Measurements from ENCODE around the gene CCR1. TPM values are rescaled to one million over a fixed set of nuclear protein-coding genes. Genes with fewer than 3 reads are reported as not detected.

CCR1 gene
- 1 to 10 TPM; 4.9 to 9.3 (median 7.7) TPM for polyA plus RNA-seq (ENCODE audit: insufficient read depth in 1 of 5, insufficient read length in 5 of 5, low replicate concordance in 1 of 5)
- long read RNA-seq, donor 1, partial matches to known transcripts = 0 of 3 reads
- long read RNA-seq, donor 1, other reads (novel, unspliced or antisense) = 0 of 3 reads
- long read RNA-seq, donor 2, partial matches to known transcripts = 0 of 1 reads
- long read RNA-seq, donor 2, other reads (novel, unspliced or antisense) = 0 of 1 reads
- long read RNA-seq, donor 3, partial matches to known transcripts = 0 of 2 reads
- long read RNA-seq, donor 3, other reads (novel, unspliced or antisense) = 0 of 2 reads
- long read RNA-seq, donor 4, transcript CCR1-201 (2 exons, 2,731 nt) = major isoform, 6 of 6 reads
- long read RNA-seq, donor 4, partial matches to known transcripts = 0 of 6 reads
- long read RNA-seq, donor 4, other reads (novel, unspliced or antisense) = 0 of 6 reads
- long read RNA-seq, donor 5, partial matches to known transcripts = 0 of 3 reads
- long read RNA-seq, donor 5, other reads (novel, unspliced or antisense) = 0 of 3 reads
- long read RNA-seq, donor 6, partial matches to known transcripts = 0 of 4 reads
- long read RNA-seq, donor 6, other reads (novel, unspliced or antisense) = 0 of 4 reads
- long read RNA-seq, donor 7, partial matches to known transcripts = 0 of 1 reads
- long read RNA-seq, donor 7, other reads (novel, unspliced or antisense) = 0 of 1 reads
- long read RNA-seq, donor 8, partial matches to known transcripts = 0 of 1 reads
- long read RNA-seq, donor 8, other reads (novel, unspliced or antisense) = 0 of 1 reads

DNA sequence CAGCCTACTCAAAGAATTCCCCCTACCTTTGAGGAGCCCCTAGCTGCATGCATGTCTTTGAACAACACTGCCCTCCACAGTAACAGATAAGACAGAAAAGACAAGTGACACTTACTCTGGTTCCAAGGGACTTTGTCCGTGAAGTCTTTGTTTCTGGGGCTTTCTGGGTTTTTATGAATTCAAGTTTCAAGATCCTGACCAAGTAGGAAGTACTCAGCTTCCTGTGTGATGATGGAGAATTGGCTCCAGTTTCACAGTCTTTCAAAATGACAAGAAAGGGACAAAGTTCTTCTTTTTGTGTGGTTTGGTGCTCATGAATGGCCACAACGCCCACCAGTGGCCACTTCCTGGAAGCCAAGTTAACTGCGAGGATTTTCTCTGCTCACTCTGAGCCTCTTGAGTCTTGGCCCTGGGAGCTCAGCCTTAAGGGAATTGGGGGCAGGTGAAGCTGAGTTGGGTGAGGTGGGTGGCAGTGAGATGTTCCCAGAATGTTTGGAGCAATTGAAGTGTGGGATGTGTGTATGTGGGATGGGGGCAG lies at the start of gene CCR1:
TSS of gene CCR1 (minus strand) at position 147 of the 538 bp plus-strand sequence. CDS start 4,000 bp downstream, outside the sequence.
- peak; percentile 48 to 58 for DNase-seq

DNA sequence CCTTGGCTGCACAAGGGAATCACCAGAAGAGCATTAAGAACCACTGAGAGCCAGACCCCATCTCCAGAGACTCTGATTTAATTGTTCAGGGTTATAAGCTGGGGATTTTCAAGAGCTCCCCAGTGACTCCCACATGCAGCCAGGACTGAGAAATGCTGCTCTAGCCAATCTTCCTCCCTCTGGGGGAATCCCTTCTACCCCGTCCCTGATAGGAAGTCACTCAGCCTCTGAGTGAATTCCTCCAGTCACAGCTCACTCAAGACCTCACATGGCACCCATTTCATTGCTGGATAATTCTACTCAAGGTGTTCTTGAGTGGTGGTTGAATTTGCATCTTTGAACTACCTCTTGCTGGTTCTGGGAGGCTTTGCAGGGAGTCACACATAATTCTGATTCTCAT lies 44.9 kb upstream of the CCR1 start:
- no peak for DNase-seq

DNA sequence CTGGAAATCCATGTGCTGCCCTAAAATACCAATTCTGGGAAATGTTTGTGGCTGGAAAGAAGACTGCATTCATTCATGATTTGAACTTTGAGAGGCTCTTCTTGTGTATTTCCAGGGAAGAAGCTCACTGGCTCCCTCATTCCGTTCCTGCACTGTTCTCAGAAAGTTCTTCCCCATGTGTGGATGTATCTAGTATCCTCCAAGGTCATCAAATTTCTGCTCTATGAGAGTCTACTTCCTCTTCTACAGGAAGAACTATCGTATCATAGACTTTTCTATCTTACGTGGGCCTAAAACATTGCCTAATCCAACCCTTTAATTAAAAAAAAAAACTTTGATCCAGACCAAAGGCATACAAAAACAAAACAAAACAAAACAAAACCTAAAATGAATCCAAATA lies 37.0 kb upstream of the CCR1 start:
- DNase-seq = no peak

DNA sequence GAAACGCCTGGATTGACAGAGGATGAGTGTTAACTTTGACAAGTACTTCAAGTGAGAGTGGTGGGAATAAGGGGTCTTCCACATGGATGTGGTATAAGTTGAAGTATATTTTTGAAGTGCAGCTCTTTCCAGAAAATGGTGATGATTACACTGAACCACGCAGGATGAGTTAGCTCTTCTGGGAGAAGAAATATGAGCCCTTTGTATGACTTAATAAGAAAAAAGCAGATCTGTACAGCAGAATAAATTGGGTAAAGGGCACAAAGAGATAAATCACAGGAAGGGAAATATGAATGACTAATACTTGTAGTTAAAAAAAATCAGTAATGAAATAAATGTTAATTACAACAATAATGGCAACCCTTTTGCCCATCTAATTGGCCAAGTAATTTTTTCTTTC lies 35.4 kb upstream of the CCR1 start:
- no peak for DNase-seq

DNA sequence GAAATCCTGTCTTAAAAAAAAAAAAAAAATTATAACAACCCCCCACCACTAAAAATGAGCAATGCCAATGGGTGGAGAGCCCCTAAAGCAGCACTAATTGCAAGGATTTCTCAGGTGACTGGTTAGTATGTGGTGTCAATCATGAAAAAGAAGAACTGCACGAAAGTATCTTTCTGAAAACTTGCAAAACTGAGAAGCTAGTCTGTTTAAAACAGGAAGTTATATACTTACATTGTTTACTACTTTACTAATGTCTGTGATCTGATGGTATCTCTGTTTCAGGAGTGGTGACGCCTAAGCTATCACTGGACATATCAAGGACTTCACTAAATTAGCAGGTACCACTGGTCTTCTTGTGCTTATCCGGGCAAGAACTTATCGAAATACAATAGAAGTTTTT lies 34.0 kb upstream of the CCR1 start, which contains the start of gene CCR3:
TSS of gene CCR3 (plus strand) at position 341 of the 400 bp plus-strand sequence. CDS start 22,699 bp downstream, outside the sequence.
- DNase-seq = no peak

DNA sequence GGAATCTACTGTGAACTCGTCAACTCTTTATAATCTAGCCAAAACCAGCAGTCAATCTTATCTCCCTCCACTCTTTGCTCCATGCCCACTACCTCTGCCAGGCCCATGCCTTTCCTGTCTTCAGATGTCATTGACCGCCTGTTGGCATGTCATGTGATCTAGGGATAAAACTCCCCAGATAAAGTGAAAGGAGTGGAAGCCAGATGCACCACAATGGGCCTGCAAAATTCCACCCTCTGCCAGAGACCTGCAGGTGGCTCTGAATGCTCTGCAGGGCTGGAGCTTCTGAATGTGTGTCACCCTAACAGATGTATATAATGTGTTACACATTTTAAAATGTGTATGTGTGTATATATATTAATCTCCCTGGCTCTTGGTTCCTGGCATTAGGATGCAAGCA lies 31.8 kb upstream of the CCR1 start:
- no peak for DNase-seq

DNA sequence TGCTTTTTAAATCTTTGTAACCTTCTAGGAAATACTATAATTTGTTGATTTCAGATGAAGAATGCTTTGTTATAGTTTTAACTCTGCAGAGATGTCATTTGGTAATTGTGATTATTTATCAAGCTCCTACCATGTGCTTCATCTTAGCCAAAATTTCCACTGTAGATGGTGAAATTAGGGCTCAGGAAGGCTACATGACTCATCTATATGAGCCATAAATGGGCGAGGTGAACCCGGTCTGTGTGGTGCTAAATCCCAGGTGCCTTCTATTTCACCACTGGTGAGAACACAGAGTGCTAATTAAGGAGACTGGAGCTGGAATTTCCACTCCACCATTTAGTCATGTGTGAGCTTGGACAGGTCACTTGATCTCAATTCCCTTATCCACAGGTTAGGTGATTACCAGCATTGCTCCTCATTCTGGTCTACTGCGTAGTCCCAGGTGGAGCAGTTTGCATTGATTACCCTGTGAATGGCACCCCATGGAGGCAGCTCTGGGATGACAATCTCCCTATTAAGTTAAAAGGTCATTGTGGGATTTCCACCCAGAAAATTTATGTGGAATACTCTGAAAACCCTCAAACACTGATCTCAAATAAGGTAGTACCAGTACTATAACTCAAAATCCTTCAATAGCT lies 31.3 kb upstream of the CCR1 start:
- DNase-seq = no peak

DNA sequence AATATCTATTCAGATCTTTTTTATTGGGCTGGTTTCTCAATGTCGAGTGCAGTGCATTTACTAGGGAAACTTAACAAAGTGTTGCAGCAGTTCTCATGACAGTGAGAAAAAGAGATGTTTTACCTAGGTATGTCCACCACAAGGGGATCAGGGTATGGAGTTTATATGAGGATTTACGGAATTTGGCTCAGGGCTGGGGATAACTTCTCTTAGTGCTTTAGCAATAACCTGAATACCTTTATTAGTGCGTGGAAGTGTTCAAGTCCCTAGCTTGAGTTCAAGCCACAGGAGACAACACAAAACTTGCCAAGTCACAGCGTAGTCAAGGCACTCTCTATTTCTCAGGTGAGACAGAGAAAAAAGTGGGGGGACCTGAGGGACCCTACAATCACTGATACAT lies 30.3 kb upstream of the CCR1 start:
- no peak for DNase-seq

DNA sequence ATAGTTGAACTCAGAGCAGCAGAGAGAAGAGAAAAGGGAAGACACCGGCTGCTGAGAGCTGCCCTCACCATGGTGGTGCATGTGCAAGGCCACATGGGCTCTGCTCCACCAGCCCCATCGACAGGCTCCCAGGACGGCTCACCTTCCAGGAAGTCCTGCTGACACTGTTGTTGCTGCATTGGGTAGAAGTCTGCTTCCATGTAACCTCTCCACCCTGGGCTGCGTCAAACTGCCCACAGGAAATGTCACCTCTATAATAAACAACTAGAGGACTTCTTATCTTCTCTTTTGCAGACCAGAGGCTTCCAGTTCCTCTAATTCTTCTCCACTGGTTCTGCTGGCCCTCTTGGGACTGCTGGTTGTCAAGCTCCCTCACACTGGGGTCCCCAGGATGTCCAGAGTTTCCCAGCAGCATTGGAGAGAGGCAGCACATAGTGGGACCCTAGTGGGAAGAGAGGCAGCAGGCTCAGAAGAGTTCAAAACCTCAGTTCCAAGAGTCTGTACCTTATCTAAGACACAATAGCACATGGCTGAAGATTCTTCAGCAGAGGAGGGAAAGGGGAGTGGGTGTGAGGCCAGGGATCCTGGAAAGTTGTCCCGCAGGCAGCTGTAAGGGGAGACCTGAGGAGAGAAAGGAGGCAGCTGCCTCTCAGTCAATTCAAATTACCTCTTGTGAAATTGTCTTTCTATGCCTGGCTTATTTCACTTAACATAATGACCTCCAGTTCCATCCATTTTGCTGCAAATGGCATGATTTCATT lies 28.4 kb upstream of the CCR1 start:
- no peak for DNase-seq

DNA sequence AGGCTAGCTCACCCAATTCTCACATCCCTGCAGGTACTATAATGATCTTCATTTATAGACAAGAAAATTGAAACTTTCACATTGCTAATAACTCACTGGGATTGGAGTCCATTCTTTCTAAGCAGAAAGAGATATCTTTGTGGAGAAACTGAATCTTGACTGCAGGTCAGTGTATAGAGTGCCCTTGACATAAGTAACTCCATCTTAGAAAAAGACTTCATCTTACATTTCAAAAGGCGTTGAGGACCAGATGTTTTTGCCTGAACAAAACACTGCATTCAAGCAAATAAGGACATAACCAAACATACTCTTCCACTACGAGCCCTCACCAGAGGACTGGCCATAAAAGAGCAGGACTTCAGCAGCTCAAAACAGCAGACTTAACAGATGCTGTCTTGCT lies 27.3 kb upstream of the CCR1 start:
- no peak for DNase-seq

DNA sequence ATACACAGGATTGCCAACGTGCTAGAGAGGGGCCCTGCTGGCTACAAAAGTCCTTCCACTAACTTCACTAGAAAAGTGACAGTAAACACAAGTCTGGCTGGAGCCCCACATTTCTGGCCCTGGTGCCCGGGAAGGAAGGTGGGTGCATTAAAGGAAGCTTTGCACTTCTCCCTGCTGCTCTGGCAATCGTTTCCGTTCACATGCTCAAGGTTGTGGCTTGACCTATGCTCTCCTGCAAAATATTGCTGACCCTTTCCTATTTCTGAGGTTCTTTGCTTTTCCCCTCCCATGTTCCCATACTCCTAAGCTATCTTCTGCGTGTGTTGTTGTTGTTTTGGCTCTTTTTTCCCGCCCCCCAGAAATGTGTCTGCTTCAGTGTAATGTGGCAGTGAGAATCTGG lies 25.1 kb upstream of the CCR1 start:
- DNase-seq = no peak

DNA sequence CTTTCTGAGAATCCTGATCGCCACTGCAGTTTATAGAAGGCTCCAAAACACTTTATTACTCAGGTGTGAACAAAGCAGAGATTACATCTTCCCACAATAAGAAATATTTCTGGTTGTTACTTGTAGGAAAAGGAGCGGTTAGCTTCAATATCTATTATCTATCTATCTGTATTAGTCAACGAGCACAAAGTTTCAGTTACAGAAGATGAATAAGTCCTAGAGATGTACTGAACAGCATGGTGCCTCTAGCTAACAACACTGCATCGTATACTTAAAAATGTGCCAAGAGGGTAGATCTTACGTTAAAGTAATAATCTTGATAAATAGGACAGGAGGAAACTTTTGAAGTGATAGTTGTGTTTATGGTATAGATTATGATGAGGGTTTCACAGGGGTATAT lies 23.2 kb upstream of the CCR1 start:
- DNase-seq = no peak

DNA sequence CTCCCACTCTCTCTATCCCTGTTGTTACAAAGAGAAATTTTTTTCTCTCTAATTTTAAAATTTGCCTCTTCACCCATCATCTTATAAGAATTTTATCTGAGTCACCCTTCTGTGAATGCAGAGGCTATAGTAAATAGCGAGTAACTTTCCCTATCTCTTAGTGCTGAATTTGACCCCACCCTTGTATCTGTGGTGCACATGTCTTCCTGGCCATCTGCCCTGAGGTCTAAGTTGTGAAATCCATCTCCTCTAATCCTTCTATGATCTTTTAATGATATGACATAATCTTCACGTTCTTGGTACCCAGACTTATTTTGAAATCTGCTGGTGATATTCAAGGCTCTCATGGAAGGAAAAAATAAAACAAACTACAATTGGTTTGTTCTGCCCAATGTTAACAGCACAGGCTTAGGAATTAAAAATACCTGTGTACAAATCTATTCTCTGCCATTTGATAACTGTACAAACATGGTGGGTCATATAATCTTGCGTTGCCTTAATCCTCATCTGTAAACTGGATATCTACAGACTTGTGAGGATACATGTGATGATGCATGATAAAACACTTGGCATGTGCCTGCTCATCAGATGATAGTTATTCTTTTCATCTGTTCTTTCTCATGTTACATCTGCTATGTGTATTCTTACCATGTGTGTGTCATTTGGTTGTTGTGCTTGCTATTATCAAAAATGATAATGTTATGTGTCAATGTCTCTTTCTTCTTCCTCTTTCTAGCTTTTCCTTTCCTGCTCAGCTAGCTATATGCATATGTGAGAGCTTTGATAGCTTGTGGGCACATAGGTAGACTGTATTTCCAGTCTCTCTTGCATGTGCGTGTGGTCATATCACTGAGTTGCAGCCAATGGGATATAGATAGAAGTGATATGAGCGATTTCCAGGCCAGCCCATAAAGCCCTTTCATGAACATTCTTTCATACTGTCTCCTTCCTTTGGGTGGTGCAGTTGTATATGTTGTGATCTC lies 20.4 kb upstream of the CCR1 start:
- DNase-seq = no peak

DNA sequence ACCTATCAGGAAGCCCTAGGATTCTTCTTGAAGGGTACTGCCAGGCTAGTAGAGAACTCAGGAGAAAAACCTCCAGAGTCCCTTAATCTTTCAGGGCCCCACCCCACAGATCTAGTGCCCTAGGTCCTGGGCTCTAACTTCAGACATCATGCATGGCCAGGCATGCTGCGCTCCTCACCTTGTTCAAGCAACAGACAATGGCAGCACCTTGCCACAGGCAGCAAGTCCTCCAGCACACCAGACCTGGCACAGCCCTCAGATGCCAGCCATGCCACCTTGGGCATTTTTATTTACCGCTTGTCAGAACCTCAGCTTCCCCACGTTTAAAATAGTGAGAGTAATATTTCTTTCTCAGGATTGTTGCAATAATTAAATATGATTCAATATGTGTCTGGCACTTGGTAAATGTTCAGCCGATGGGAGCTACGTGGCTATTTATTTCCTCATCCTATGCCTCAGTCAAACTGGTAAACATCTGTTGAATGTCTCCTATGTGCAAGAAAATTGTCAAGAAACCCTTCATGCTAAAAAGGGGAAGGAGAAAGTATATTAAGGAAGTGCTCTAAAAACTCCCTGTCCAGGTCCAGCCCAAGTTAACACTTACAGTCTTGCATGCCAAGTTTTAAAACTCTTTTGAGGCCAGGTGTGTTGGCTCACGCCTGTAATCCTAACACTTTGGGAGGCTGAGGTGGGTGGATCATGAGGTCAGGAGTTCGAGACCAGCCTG lies 14.5 kb upstream of the CCR1 start:
- no peak for DNase-seq

DNA sequence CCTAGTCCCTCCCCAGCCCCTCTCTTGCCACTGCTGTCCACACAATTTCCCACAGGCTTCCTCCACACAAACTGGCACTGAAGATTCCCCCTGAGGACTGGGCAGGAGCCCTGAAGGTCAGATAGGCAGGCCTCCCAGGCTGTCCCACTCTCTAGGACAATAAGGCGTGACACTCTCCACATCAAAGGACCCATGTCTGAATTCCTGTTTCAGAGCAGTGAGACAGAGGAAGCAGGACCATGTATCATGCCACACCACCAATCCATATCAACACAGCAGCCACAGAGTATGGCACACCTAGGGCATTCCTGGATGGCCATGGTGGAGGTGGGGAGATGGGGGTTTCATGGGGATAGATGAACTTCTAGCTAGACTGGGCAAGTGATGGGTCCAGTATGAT lies 13.8 kb upstream of the CCR1 start:
- no peak for DNase-seq

DNA sequence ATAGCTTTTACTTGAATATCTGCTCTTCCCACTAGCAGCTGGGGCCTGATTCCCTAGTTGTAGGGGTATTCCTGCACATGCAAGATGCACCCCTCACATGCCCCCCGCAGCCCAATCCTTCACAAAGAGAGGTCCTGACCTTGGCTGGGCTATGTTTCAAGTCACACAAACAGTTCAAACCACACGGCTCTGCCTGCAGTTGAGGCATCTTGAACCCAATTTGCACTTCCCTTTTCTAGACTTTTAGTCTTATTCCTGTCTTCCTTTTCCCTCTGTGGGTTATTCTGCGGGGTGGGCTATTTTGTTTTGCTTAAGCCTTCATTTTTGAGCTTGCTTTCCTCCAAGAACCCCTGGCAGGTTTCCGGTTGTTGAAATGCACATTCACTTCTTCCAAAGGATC lies 13.3 kb upstream of the CCR1 start:
- no peak for DNase-seq

DNA sequence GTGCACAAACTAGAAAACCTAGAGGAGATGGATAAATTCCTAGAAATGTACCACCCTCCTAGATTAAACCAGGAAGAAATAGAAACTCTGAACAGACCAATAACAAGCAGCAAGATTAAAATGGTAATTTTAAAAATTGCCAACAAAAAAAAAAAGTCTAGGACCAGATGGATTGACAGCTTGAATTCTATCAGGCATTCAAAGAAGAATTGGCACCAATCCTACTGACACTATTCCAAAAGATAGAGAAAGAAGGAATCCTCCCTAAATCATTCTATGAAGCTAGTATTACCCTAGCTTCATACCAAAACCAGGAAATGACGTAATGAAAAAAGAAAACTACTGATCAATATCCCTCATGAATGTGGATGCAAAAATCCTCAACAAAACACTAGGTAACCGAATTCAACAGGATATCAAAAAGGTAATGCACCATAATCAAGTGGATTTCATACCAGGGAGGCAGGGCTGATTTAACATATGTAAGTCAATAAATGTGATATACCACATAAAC lies 10.1 kb upstream of the CCR1 start:
- no peak for DNase-seq

DNA sequence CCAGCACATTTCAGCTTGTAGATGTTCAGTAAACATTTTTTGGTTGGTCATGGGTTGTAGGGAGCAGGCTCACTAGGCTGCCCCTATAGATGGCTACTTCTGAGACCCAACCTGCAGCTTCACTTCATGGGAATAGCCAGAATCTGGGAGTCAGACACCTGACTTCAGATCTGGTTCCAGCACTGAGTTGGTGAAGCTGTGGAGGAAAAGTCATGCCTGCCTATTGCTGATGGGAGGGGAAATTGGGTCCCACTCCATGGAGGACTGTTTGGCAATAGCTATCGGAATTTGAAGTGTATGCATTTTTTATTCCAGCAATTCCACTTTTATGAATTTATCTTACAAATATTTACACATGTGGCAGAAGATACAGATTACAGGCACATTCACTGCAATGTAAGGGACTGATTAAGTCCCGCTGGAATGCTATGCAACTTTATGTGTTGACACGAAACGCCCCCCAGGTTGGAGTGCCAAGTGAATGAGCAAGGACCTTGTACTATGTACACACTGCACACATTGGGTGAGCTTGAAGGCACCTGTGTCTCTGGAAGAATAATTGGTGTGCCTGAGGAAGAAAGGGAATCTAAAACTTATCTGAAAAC lies 7.8 kb upstream of the CCR1 start:
- no peak for DNase-seq
